Myometrial cell (primary cell): Measurements from ENCODE around the gene PAX9. TPM values are rescaled to one million over a fixed set of nuclear protein-coding genes. Genes with fewer than 3 reads are reported as not detected.

Source experiments
- total RNA-seq: library from RNA; depleted of rRNA; stranded (reverse); fragments of >200 nt; gene quantifications from 2 replicates; pipeline ENCODE4 v1.2.3, GENCODE V29; 2015

Gene PAX9
- total RNA-seq, result 0.35 TPM in 1 of 2 replicates, not detected in the other

DNA sequence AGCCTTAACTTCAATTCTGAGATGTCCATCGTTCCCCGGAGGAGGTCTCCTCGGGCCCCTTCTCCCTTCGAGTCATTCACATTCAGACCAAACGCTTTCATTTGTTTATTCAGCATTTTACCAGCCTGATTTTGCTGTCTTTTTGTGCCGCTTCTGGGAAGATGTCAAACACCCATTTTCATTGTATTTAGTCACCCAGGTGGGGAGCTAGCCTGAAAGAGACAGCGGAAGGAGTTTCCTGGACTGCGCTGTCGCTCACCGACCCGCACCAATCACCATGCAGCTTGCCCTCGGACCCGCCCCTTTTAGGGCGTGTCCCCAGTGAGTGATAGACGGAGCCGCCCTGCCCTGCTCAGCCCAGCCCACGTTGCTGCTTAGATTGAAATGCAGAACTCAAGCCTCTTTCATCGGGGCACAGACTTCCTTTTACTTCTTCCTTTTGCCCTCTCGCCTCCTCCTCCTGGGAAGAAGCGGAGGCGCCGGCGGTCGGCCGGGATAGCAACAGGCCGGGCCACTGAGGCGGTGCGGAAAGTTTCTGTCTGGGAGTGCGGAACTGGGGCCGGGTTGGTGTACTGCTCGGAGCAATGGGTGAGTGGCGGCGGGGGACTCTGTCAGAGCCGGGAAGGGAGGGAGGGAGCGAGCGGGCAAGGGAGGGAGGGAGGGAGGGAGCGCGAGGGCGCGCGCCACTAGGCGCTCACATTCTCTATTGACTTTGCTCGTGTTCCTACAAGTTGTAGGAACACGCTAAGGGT lies at the start of gene PAX9:
Gene PAX9, plus strand, starts transcription at position 355 of the 752 bp plus-strand sequence. Its CDS starts 230 bp downstream, at position 585.

Other genes starting within 250 kb of the PAX9 start
- not detected in 2 replicates for gene NKX2-1, start 141.6 kb upstream of the PAX9 start, total RNA-seq
- gene NKX2-8, start 79.2 kb upstream of the PAX9 start, total RNA-seq, result not detected in 2 replicates